Panc1 (cell line): Measurements from ENCODE around the gene HDAC7.

Experiments
- CTCF ChIP-seq: fragments of 450-650 bp; IDR thresholded peaks from 2 replicates; pipeline ENCODE4 v1.5.1; 2017; ENCODE audit warnings: mild to moderate bottlenecking
- SIN3A ChIP-seq: IDR thresholded peaks from 2 replicates; pipeline ENCODE4 v1.6.1; 2012; ENCODE audit warnings: low read depth, mild to moderate bottlenecking, low read length, moderate library complexity, borderline replicate concordance; ENCODE audit not compliant: insufficient read depth

- TF ChIP-seq SIN3A (no peak), CTCF (no peak)
Measured at GRCh38 chr12:47770086-47770726, 49.5 kb downstream of the HDAC7 start.
